ENCODE measurements around the gene POLE2.
"Not testable (repeated sequence)": the region's sequence is repeated elsewhere in the genome, so short reads cannot be mapped to it uniquely, and the experiment has no call there.

POLE2 gene

GRCh38 chr14:49687942-49688700, at the start of gene POLE2:
Gene POLE2, minus strand, starts transcription at chr14:49688214. Its CDS starts 11 bp downstream, at chr14:49688203.
- Mint-ChIP-seq H3K27ac (peak within 1 kb of the TSS; percentile 64), H3K27me3 (ENCODE audit: low read depth, poor library complexity) (no peaks in the 10 kb centered on the region), H3K4me1 (peaks cover 31% of the 10 kb centered on the region), H3K9me3 (peaks cover 14% of the 10 kb centered on the region), H3K36me3 (ENCODE audit: low read depth) (peaks cover 32% of the 10 kb centered on the region), H3K4me3 (peak within 1 kb of the TSS; percentile 86)
- no peak for TF ChIP-seq CTCF (IDR thresholded peaks at IDR 0.05)
- DNase-seq: peak; percentile 86

- H3K27me3 Mint-ChIP-seq (ENCODE audit: low read depth, poor library complexity): peaks cover 10% of the 10 kb centered on the region
- not testable (repeated sequence) for H3K4me3 Mint-ChIP-seq; H3K4me1 Mint-ChIP-seq; H3K9me3 Mint-ChIP-seq; H3K36me3 Mint-ChIP-seq (ENCODE audit: low read depth); DNase-seq; H3K27ac Mint-ChIP-seq
Observed at GRCh38 chr14:49735669-49736068, 47.7 kb upstream of the POLE2 start.

- no peaks in the 10 kb centered on the region for H3K4me1 Mint-ChIP-seq
- TF ChIP-seq CTCF (IDR thresholded peaks at IDR 0.05): no peak
Observed at GRCh38 chr14:49733836-49734235, 45.8 kb upstream of the POLE2 start.

GRCh38 chr14:49732896-49733295, 44.9 kb upstream of the POLE2 start:
- H3K36me3 Mint-ChIP-seq (ENCODE audit: low read depth): no peaks in the 10 kb centered on the region
- peak overlapping the region; percentile 7 for H3K27ac Mint-ChIP-seq
- no peak for TF ChIP-seq CTCF (IDR thresholded peaks at IDR 0.05)
- no peaks in the 10 kb centered on the region for H3K4me1 Mint-ChIP-seq
- DNase-seq: no peak
- no peak overlapping the region for H3K4me3 Mint-ChIP-seq
- H3K9me3 Mint-ChIP-seq: no peaks in the 10 kb centered on the region
- H3K27me3 Mint-ChIP-seq (ENCODE audit: low read depth, poor library complexity): no peaks in the 10 kb centered on the region

More at GRCh38 chr14:49733836-49734235, 45.8 kb upstream of the POLE2 start:
- Mint-ChIP-seq H3K4me3 (no peak overlapping the region), H3K27ac (no peak overlapping the region), H3K27me3 (ENCODE audit: low read depth, poor library complexity) (peaks cover 3% of the 10 kb centered on the region), H3K36me3 (ENCODE audit: low read depth) (no peaks in the 10 kb centered on the region), H3K9me3 (no peaks in the 10 kb centered on the region)
- DNase-seq: no peak

- DNase-seq: no peak
- H3K4me1 Mint-ChIP-seq: no peaks in the 10 kb centered on the region
- peaks cover 5% of the 10 kb centered on the region for H3K27me3 Mint-ChIP-seq (ENCODE audit: low read depth, poor library complexity)
- no peak overlapping the region for H3K4me3 Mint-ChIP-seq
- H3K36me3 Mint-ChIP-seq (ENCODE audit: low read depth): no peaks in the 10 kb centered on the region
- H3K27ac Mint-ChIP-seq: no peak overlapping the region
- H3K9me3 Mint-ChIP-seq: peaks cover 4% of the 10 kb centered on the region
- TF ChIP-seq CTCF (IDR thresholded peaks at IDR 0.05): no peak
Observed at GRCh38 chr14:49727171-49727570, 39.2 kb upstream of the POLE2 start.

DNA sequence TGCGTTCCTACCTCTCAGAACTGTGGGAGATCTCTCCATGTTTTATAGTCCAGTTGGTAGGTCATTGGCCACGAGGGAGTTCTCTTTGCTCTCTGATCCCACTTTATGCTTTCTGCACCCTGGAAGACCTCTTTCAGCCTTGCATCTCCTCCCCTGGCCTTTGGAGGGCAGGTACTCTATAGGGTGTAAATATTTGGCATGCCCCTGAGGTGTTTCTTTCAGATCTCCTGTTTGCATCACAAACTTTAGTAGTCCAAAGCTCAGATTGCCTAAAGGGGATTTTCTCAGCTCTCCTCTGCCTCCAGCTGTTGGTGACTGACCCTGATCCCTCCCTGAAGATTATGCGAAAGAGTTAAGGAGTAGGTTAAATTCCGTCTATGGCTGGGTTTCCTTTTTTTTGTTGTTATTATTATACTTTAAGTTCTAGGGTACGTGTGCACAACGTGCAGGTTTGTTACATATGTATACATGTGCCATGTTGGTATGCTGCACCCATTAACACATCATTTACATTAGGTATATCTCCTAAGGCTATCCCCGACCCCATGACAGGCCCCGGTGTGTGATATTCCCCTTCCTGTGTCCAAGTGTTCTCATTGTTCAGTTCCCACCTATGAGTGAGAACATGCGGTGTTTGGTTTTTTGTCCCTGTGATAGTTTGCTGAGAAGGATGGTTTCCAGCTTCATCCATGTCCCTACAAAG, 33.9 kb upstream of the POLE2 start:
- DNase-seq, H3K27ac Mint-ChIP-seq, H3K4me3 Mint-ChIP-seq, H3K4me1 Mint-ChIP-seq: not testable (repeated sequence)
- H3K27me3 Mint-ChIP-seq (ENCODE audit: low read depth, poor library complexity): peaks cover 17% of the 10 kb centered on the region
- peaks cover 29% of the 10 kb centered on the region for H3K9me3 Mint-ChIP-seq
- peaks cover 20% of the 10 kb centered on the region for H3K36me3 Mint-ChIP-seq (ENCODE audit: low read depth)
